SK-N-SH (cell line): ENCODE data around the gene RNGTT. TPM values are rescaled to one million over a fixed set of nuclear protein-coding genes. Genes with fewer than 3 reads are reported as not detected.

Experiments used
- CTCF ChIA-PET: fragments of 300-600, 350-600 bp; formaldehyde crosslinking; extraction: SDS; loops from one replicate; lab custom pipeline; 2021; lab: Yijun Ruan, JAX
- POLR2A ChIA-PET: fragments of 350-600 bp; sonication (Branson Sonifier 250); formaldehyde crosslinking; extraction: SDS; loops from one replicate; lab custom pipeline; 2020; ENCODE audit warnings: antibody characterized with exemption, inconsistent platforms; lab: Yijun Ruan, JAX
- DNase-seq: peaks from one replicate; pipeline ENCODE4 v3.0.0; 2012
- H2AFZ ChIP-seq: fragments of 200-600 bp; sonication (generic); 2 replicates; pipeline ENCODE4 v1.8.1; 2016; ENCODE audit warnings: antibody characterized with exemption, mild to moderate bottlenecking, low read depth
- H3F3A ChIP-seq: fragments of 200-600 bp; sonication (generic); replicated peaks from 2 replicates; pipeline ENCODE3; 2016; ENCODE audit warnings: antibody characterized with exemption, mild to moderate bottlenecking; ENCODE audit not compliant: insufficient read depth
- H3K27ac ChIP-seq, 2 experiments: fragments of 200-500 bp in 1 of 2; fragments of 200-600 bp in 1 of 2; sonication (Bioruptor generic) in 1 of 2; sonication (generic), shearing (Covaris generic) in 1 of 2; 2 replicates each; pipeline versions ENCODE4 v1.5.1 to v1.6.1; 2014 to 2016; ENCODE audit warnings: low read depth in 2 of 2, inconsistent platforms in 1 of 2, low read length in 1 of 2, mild to moderate bottlenecking in 1 of 2, mixed read lengths in 1 of 2
- H3K27me3 ChIP-seq: fragments of 200-600 bp; sonication (generic), shearing (Covaris generic); 2 replicates; pipeline ENCODE4 v1.6.1; 2016; ENCODE audit warnings: mixed run types; ENCODE audit not compliant: insufficient read depth
- H3K36me3 ChIP-seq, 2 experiments: fragments of 200-500 bp in 1 of 2; fragments of 200-600 bp in 1 of 2; sonication (Bioruptor generic) in 1 of 2; sonication (generic) in 1 of 2; replicated peaks in 1 of 2; 2 replicates each; pipeline versions ENCODE3 to v1.5.1; 2014 to 2016; ENCODE audit warnings: low read length in 1 of 2, mild to moderate bottlenecking in 1 of 2; ENCODE audit not compliant: insufficient read depth in 2 of 2, control insufficient read depth in 1 of 2
- H3K4me1 ChIP-seq, 2 experiments: fragments of 200-500 bp in 1 of 2; fragments of 200-600 bp in 1 of 2; sonication (Bioruptor generic) in 1 of 2; sonication (generic), shearing (Covaris generic) in 1 of 2; 2 replicates each; pipeline versions ENCODE4 v1.5.1 to v1.6.1; 2014 to 2016; ENCODE audit warnings: low read depth in 1 of 2, low read length in 1 of 2, mixed run types in 1 of 2; ENCODE audit not compliant: insufficient read depth in 2 of 2, control insufficient read depth in 1 of 2
- H3K4me2 ChIP-seq: fragments of 200-600 bp; sonication (generic), shearing (Covaris generic); 2 replicates; pipeline ENCODE4 v1.6.1; 2017; ENCODE audit warnings: mixed run types
- H3K4me3 ChIP-seq, 2 experiments: fragments of 200-500 bp in 1 of 2; fragments of 200-600 bp in 1 of 2; sonication (Bioruptor generic) in 1 of 2; sonication (generic), shearing (Covaris generic) in 1 of 2; 2 replicates each; pipeline versions ENCODE4 v1.5.1 to v1.8.1; 2014 to 2016; ENCODE audit warnings: low read depth in 2 of 2, inconsistent platforms in 1 of 2, low read length in 1 of 2, mild to moderate bottlenecking in 1 of 2, mixed read lengths in 1 of 2, moderate library complexity in 1 of 2
- H3K79me2 ChIP-seq: fragments of 200-600 bp; sonication (generic); 2 replicates; pipeline ENCODE4 v1.8.1; 2017; ENCODE audit warnings: mild to moderate bottlenecking; ENCODE audit not compliant: insufficient read depth
- H3K9ac ChIP-seq: fragments of 200-600 bp; sonication (generic); 2 replicates; pipeline ENCODE4 v1.6.1; 2017; ENCODE audit warnings: mixed run types
- H3K9me2 ChIP-seq: fragments of 200-600 bp; sonication (generic); 2 replicates; pipeline ENCODE4 v1.6.1; 2017; ENCODE audit warnings: mixed run types
- H3K9me3 ChIP-seq: fragments of 200-600 bp; sonication (generic); 2 replicates; pipeline ENCODE4 v1.6.1; 2017; ENCODE audit warnings: mixed run types, mild to moderate bottlenecking, moderate library complexity
- H4K20me1 ChIP-seq: fragments of 200-600 bp; sonication (generic); 2 replicates; pipeline ENCODE4 v1.6.1; 2017; ENCODE audit warnings: mild to moderate bottlenecking, mixed run types; ENCODE audit not compliant: insufficient read depth
- CTCF ChIP-seq: fragments of 200-600 bp; sonication (generic); IDR thresholded peaks from 2 replicates; pipeline ENCODE4 v1.6.1; 2017; ENCODE audit warnings: antibody characterized with exemption, mild to moderate bottlenecking, moderate library complexity
- ELF1 ChIP-seq: IDR thresholded peaks from 2 replicates; pipeline ENCODE4 v1.4.0; 2012
- EZH2phosphoT487 ChIP-seq: fragments of 200-600 bp; sonication (generic); IDR thresholded peaks from 2 replicates; pipeline ENCODE4 v1.6.1; 2017; ENCODE audit warnings: low read depth, mixed run types, mild to moderate bottlenecking, antibody characterized with exemption, moderate library complexity, borderline replicate concordance
- FOSL2 ChIP-seq: IDR thresholded peaks from 2 replicates; pipeline ENCODE4 v1.4.0; 2012; ENCODE audit warnings: low read depth, mild to moderate bottlenecking, moderate library complexity, borderline replicate concordance
- FOXJ3 ChIP-seq: sonication (generic); formaldehyde crosslinking; IDR thresholded peaks from 2 replicates; pipeline ENCODE4 v1.5.1; 2020; ENCODE audit warnings: mild to moderate bottlenecking, missing genetic modification reagents
- GATA2 ChIP-seq: sonication (generic); formaldehyde crosslinking; IDR thresholded peaks from 2 replicates; pipeline ENCODE4 v1.5.0; 2020; ENCODE audit warnings: mild to moderate bottlenecking, missing genetic modification reagents
- JUND ChIP-seq: IDR thresholded peaks from 2 replicates; pipeline ENCODE4 v1.4.0; 2012
- MAX ChIP-seq: IDR thresholded peaks from 2 replicates; pipeline ENCODE4 v1.4.0; 2012; ENCODE audit warnings: low read depth
- MXI1 ChIP-seq: IDR thresholded peaks from 2 replicates; pipeline ENCODE4 v1.6.1; 2012; ENCODE audit warnings: mild to moderate bottlenecking, low read depth, low read length, improper control_type of control experiment
- NFIC ChIP-seq: IDR thresholded peaks from 2 replicates; pipeline ENCODE4 v1.4.0; 2012; ENCODE audit warnings: borderline replicate concordance
- NRF1 ChIP-seq: IDR thresholded peaks from 2 replicates; pipeline ENCODE4 v1.6.1; 2012; ENCODE audit warnings: low read depth, mild to moderate bottlenecking, low read length
- PBX3 ChIP-seq: IDR thresholded peaks from 2 replicates; pipeline ENCODE4; 2012
- RAD21 ChIP-seq: IDR thresholded peaks from 2 replicates; pipeline ENCODE4 v1.6.1; 2012; ENCODE audit warnings: mild to moderate bottlenecking, low read length
- RCOR1 ChIP-seq: fragments of 150-350 bp; IDR thresholded peaks from 2 replicates; pipeline ENCODE4 v1.6.1; 2017; ENCODE audit warnings: antibody characterized with exemption, low read length
- RFX5 ChIP-seq: IDR thresholded peaks from 2 replicates; pipeline ENCODE4 v1.6.1; 2012; ENCODE audit warnings: mild to moderate bottlenecking, improper control_type of control experiment, low read length
- RXRA ChIP-seq: IDR thresholded peaks from 2 replicates; pipeline ENCODE4 v1.4.0; 2012; ENCODE audit warnings: low read depth, mild to moderate bottlenecking, borderline replicate concordance
- TCF12 ChIP-seq: IDR thresholded peaks from 2 replicates; pipeline ENCODE4 v1.4.0; 2012
- USF1 ChIP-seq: IDR thresholded peaks from 2 replicates; pipeline ENCODE4 v1.4.0; 2012; ENCODE audit warnings: low read depth, borderline replicate concordance
- USF2 ChIP-seq: fragments of 150-350 bp; IDR thresholded peaks from 2 replicates; pipeline ENCODE4 v1.6.1; 2017; ENCODE audit warnings: antibody characterized with exemption, low read length, low read depth, borderline replicate concordance
- WGBS: methylation state at CpG from one replicate; pipeline ENCODE4 v1.1.6; 2017; ENCODE audit warnings: low lambda C conversion rate; 5-methylcytosine and 5-hydroxymethylcytosine counted together
- polyA plus RNA-seq, 3 experiments: library from polyadenylated mRNA; depleted of rRNA; stranded (reverse); fragments of >200 nt; gene quantifications; 2 replicates each; pipeline ENCODE4 v1.2.3, GENCODE V29; 2012

The RNGTT gene
- polyA plus RNA-seq, 1 of the 3 experiments (the other 2 are of a cell fraction), result 3.3 TPM

GRCh38 chr6:88669475-88669874 lies 293.9 kb downstream of the RNGTT start:
- H3K9ac ChIP-seq, result no peak overlapping the region
- H3K79me2 ChIP-seq, result no peaks in the 10 kb centered on the region; the same call in 1 of the 2 replicates
- no peaks in the 10 kb centered on the region for H3K9me2 ChIP-seq
- no peak overlapping the region for H3K27ac ChIP-seq
- ChIA-PET CTCF (no interaction called here), POLR2A (no interaction called here)
- no peaks in the 10 kb centered on the region for H3K27me3 ChIP-seq
- no peaks in the 10 kb centered on the region for H4K20me1 ChIP-seq
- WGBS, result 96% methylated on average over 4 of the region's 4 CpGs
- no peak overlapping the region for H2AFZ ChIP-seq
- H3K9me3 ChIP-seq, result peaks cover 17% of the 10 kb centered on the region
- H3K4me2 ChIP-seq, result no peak overlapping the region
- peaks cover 0 to 4% of the 10 kb centered on the region in 2 experiments for H3K36me3 ChIP-seq
- TF ChIP-seq MXI1 (no peak), NFIC (no peak), ELF1 (no peak), JUND (no peak), USF1 (no peak), TCF12 (no peak), CTCF (no peak), RFX5 (no peak), EZH2phosphoT487 (no peak), PBX3 (no peak), FOXJ3 (CRISPR knock-in tag) (no peak), NRF1 (no peak), MAX (no peak), USF2 (no peak), GATA2 (no peak), FOSL2 (no peak), RAD21 (no peak), RXRA (no peak), RCOR1 (no peak)
- H3K4me3 ChIP-seq, result no peak overlapping the region
- DNase-seq, result no peak
- no peaks in the 10 kb centered on the region for H3K4me1 ChIP-seq
- H3F3A ChIP-seq, result no peaks in the 10 kb centered on the region
